HG03045 (cell line): ENCODE results near the gene TMCC3.
"Not testable (repeated sequence)": the region's sequence is repeated elsewhere in the genome, so short reads cannot be mapped to it uniquely, and the experiment has no call there.

Source experiments
- ATAC-seq: cut with Tn5 transposase; IDR thresholded peaks from one replicate; pipeline ENCODE4 v1.9.1; 2021; ENCODE audit warnings: mild to moderate bottlenecking, moderate library complexity; ENCODE audit not compliant: unreplicated experiment

TMCC3 gene

DNA sequence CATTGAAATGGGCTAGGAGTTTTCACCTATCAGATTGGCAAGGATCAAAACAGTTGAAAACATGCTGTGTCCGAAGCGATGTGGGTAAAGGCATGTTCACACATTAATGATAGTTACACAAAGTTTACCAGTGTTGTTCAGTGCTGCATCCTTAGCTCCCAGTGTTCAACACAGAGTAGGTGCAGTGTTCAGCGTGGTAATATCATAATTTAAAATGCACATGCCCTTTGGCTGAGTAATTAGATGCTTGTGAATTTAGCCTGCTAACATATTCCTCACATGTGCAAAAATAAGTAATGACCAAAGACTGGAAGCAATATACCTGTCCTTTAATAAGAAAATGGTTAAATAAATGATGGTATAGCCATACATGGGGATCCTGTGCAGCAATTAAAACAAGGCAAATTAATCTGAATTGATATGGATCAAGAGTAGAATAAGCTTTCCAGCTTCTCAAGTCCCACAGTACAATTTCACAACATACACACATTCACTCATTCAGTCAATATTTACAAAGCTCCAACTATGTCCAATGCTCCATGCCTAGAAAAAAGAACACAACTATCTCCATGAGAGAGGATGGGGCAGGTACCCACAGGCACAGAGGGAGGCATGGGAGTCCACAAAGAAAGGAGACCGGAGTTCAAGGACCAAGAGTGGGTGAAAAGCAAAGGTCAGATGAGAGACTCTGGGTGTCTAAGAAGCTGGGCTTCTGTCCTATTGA is 12.8 kb downstream of the TMCC3 start:
- ATAC-seq: no peak

DNA sequence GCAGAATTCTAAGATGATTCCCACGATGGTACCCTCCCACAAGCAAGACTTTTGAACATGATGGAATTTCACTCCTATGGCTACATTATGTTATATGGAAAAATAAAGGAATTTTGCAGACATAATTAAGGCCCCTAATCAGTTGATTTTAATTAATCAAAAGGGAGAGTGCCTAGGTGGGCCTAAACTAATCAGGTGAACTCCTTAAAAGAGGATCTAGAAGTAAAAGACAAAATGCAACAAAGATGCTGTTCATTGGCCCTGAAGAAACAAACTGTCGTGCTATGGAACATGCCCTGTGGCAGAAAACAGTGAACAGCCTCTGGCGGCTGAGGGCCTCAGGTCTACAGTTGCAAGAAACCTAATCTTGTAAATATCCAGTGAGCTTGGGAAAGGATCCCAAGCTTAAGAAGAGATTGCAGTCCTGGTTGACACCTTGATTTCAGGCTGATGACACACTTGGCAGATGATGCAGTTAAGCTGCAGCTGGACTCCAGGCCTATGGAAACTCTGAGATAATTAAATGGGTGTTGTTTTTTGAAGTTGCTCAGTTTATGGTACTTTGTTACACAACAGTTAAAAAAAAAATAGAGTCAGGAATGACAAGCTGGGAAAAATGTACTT is 13.8 kb downstream of the TMCC3 start:
- ATAC-seq: no peak

DNA sequence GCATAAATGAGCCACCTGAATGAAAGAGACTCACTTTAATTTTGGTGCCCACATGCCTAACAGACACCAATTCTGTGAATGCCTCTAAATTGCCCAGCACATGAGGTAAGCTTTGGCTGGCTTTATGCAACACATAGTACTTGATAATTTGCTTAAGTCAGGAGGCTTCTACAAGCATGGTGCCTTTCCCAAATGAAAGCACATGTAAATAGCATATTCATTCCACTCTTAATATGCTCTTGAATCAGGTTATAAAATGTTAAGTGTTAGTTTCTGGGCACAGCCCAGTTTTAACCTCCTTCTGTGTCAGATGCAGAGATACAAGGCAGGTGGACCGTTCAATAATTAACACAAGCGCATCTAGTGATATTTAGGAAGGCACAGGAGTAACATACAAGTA is 15.6 kb downstream of the TMCC3 start:
- ATAC-seq: no peak

DNA sequence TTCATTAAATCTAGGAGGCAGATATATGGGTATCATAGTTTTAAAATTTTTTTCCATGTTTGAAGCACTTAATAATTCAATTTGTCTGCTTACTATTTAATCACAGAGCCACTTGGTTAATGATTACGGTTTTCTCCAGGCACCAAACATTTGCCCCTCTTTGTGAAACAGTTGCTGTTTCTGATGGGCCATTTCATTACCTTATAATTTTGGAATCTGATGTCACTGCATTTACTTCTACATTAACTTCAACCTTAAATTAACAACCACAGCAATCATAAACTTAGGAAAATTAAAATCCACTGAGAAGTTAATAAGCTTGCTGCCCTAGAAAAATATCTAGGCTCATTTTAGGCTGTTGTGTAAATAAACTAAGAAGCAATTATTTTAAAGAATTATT is 17.0 kb downstream of the TMCC3 start:
- ATAC-seq: no peak

DNA sequence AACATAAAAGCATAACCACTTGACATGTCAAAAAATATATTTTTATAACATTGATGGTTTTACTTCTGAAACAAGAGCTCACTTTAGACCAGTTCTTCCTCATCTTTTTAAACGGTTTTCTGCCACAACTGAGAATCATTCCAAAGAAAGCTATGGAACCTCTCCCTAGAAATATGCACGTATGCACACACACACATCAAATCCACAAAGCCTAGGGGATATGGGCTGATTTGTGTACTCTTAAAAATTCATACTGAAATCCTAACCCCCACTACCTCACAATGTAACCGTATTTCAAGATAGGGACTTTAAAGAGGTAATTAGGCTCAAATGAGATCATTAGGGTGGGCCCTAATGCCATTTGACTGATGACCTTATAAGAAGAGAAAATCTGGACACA is 19.3 kb downstream of the TMCC3 start:
- ATAC-seq: no peak

DNA sequence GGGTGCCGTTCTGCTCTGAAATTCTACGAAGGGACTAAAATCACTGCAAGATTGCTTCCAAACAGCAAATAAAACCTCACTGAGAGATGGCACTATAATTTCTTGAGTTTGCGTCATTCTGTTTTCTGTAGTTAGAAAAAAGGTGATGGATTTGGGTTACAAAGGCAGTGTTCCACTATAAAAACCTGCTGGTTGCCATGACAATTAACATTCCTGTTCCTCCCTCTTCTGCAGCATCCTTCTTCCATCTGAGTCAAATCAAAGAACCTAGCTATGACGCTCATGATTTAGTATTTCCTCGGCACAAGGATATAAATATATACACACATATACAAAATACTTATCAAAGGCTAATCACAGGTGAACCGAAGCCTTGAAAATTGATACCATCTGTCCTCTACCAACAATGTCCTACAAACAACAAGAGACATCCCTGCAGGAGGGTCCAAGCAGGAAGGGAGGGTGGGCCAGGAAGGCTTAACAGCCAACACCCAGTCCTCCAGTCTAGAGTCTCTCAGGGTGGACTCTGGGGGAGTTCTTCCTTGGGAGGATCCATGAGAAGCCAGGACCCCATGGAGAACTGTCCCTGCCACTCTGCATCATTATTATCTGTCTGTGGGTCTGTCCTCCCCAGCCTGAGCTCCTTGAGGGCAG is 21.4 kb downstream of the TMCC3 start:
- ATAC-seq: no peak

DNA sequence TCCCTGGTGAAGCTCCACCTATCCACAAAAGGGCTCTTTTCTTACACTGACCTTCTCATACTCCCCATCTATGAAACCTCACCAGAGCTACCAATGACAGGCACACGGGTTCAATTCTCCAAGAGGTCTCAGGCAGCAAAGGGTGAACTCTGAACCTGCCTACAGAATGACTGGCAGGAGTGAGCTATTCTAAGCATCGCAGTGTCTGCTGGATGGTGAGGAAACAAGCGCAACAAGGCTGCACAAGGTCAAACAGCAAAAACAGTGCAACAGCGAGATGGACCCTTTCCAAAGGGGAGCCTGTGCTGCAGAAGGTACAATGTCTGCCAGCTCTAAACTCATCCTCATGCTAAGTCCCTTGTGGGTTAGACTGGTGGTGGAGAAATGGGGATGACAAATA is 22.0 kb downstream of the TMCC3 start:
- ATAC-seq: no peak

DNA sequence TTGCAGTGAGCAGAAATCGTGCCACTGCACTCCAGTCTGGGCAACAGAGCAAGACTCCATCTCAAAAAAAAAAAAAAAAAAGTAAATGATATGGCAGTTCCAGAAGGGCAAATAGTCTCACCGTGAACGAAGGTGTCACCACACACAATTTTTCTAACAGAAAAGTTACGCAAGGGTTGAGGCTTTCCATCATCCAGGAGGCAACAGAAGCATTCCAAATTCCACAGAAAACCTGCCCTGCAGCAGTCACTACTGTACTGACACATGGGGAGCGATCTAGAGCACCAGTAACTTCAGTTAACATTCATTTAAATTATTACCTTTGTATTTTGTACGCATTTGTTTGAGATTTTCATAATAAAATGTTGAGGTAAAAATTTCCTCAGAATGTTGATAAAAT is 24.8 kb downstream of the TMCC3 start:
- no peak for ATAC-seq

DNA sequence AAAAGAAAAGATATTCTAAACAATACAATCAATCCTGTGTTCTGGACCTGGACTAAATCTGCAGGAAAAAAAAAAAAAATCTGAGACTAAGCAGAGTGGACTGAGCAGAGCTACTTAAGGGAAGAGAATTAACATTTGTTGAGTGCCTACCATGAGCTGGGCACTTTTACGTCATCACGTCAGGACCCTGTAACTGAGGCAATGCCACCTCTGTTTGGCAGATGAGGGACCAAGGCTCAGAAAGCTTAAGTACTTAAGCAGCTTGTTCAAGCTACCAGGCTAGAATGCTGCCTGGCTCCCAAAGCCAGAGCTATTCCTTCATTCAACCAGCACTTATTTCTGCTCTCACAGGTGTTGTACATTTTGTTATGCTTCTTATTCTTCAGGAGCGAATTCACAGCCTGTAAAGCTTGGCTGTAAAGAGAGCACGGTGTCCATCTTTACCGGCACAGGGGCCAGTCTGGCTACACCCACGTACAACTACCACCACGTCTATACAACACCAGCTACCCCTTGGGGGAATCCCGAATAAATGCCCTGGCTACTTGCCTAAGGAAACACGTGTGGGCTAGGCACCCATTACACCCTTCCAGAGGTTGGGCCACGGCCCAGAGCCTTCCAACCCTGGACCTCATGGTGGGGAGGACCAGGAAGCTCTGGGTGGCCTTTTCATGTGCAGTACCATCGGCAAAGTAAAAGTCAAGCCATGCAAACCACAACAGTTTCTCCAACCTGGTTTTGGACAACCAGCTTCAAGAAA is 27.0 kb downstream of the TMCC3 start:
- no peak for ATAC-seq

DNA sequence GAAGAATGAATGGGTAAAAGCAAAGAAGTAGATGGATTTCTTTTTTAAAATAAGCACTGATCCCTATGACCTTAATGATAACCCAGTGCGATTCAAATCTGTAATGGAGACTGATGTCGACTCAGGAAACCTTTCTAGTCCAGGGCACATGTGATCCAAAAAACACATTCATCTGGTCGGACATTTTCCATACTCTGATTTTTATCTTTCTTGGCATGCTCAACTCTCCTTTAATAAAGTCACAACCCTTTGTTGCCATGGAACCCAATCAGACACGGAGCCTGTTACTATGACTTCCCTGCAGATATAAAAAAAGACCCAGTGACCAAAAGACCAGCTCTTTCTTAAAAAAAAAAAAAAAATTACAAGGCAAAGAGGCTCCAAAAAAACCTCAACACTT is 27.9 kb downstream of the TMCC3 start:
- ATAC-seq: no peak

DNA sequence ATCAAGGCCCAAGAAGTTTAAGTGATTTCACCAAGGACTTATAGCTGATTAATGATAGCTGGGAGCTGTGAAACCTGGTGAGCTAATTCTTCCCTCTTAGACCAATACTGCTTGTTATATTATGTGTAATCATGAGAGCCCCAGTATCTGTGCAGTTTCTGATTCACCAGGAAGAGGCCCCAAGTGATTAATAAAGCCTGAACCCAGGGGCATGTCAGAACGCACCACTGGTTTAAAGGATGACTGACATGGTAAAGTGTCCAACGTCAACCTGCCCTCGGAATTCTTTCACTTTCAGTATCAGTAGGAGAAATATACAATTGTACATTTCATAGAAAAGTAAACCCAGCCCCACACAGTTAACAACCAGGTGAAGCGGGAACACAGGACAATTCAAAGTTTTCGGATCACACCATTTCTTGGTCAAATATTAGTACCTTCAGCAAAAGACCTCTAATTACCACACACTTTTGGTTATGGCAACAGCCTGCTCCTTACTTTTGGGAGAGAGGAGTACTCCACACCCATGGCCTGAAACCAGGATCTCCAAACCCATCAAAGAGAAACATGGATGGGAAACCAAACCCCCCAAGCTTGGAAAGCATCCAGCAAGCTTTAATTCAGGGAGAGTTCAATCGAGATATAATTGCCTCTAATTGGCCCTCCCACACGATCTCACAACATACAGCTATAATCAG is 28.5 kb downstream of the TMCC3 start:
- peak; percentile 91 for ATAC-seq

DNA sequence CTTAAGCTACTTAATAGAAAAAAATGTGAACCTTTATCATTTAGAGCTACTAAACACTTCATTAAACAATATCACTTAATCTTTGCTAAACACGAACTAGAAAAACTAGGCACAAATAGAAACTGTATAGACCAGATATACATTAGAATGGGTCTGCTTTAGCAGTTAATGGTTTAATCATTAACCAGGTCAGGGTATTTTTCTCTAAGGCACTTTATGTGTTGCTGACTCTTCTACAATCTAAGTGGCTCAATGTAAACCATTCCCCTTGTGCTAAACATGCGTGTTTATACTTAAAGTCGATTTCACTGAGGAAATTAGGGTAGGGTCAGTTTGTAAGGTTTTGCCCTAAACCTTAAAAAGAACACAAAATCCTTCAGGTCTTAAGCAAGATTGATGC is 29.7 kb downstream of the TMCC3 start:
- ATAC-seq: no peak

DNA sequence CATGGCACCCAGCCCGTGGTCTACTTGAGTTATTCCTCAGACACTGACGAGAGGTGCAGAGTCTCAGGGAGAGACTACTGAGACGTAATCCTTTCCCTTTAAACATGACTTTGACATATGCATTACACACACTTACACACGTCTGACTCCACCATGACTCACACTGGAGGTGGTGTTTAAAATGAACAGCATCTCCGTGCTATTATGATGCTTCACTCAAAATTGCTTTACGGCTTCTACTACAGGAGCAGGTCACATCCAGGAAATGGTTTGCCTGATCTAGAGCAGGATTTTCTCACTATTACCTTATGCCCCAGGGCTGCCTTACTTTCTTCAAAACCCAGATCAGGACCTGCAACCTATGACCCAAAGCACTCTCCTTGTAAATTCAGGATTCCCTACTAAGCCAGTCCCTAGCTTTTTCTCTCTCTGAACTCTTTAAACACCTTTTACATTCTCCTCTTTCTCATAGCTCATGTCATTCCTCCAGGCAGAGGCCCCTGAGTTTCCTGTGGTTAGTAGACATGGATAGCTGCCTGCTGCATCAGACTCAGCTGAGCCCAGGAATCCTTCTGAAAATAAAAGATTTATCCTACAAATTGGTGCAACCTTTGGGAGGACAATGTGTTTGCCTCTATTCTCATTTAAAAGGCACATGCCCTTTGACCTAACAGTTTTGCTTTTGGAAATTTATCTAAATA is 31.2 kb downstream of the TMCC3 start:
- no peak for ATAC-seq

DNA sequence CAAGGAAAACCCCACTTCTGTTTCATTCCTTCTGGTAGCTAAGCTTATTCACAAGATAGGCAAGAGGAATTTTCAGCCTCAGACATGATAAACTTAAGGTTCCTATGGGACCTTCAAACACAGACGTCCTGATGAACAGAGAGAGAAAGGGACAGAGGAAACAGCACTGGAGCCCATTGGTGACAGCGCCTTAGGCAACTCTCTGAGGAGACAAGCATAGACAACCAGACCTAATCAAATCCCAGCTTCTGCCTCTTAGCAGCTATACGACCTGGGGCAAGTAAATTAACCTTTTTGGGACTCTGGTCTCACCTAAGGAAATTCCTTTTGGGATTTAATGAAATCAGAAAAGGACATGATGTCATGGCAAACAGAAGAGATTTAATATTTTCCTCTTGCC is 33.3 kb downstream of the TMCC3 start:
- ATAC-seq: no peak

DNA sequence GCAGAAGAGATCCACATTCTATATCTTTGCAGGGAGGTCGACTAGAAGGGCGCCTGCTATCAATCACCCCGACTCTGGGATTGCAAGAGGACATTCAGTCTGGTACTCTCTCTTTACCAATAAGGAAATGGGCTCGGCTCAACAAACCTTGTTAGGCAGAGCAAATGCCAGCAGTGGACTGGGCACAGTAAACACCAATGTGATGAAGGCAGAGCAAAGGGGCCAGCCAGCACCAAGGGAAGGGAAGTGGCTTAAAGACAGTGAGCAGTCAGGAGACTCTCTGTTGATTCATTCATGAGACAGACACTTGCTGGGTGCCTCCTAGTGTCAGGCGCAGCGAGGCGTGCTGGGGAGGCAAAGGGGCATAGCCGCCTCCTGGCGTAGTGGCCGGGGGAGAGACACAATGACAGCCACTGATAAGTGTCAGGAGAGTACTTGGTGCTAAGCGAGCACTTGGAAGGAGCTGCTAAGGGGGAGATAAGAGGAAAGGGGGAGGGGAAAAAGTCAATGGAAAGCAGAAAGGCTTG is 34.1 kb downstream of the TMCC3 start:
- no peak for ATAC-seq

DNA sequence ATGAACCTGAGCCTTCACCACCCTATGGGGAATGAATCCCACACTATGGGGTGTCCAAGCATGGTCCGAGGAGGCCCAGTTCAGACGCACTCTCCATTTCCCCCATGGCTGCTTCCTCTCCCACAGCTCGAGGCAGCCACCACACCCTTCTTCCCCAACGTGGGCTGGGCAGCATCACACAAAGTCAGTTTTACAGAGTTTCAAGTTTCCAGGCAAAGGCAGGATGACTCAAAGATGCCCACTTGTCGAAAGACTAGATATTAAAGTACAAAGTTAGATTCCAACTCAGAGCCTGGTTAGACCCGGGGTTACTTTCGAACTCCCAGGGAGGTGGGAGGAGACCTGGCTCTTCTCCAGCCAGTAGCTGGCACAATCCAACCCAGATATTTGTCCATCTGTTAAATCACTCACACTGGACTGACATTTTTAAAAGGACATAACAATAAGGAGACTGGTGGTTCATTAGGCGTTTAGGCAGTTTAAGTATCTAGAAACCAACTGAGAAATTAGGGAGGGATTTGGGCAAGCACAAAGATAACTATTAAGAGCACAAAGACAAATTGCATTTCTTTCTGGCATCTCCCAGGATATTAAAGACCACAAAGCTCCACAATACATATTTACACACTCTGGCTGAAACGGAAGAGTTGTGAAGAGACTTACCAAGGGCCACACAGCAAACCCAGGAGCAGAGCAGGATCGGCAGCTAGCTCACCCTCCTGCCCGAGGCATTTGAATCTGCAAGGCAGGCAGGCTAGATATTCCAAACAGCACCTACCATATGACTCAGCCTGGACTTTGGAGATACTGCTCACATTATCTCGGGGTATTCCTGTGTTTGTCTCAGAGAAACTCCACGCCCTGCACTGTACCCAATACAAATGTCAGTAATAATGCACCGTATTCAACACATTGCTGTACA is 34.8 kb downstream of the TMCC3 start:
- no peak for ATAC-seq

DNA sequence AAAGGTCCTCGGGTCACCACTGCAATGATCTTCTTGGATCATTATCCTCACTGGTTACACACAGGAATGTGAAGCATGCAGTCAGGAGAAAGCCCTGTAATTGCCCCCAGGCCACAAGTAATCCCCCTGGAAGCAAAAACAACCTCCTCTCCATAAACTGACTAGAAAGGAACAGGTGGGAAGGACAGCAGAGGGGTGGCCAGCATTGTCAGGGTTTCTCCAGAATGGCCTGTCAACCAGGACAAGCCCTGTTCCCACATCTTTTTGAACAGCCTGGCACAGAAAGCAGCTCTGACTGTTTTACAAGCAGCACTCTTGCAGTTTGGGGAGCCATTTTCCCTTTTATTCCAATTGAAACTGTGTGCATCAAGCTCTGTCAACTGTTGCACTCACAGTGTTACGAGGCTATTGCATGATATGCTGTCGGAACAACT is 36.1 kb downstream of the TMCC3 start:
- ATAC-seq: no peak

DNA sequence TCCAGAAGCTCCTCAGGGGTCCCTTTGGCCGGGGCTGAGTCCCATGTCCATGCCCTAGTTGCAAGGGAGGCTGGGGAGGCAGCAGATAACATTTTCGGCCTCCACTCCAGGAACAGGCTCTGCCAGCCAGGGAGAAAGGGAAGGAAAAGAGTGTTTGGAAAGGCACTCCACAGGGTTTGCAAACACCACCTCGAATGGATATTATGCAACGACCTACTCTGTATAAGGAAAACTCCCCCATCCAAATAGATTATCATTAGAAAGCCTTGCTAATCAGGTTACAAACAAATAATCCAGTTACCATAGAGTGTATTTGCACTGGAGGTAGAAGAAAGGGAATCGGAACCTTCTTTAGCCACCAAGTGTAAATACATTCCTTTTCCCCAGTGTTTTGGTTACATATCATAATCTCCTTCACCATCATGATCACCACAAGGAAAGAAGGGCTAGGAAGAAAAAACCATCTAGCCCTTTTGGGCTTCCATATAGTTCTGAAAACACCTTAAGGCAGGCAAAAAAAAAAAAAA is 40.4 kb downstream of the TMCC3 start:
- no peak for ATAC-seq

DNA sequence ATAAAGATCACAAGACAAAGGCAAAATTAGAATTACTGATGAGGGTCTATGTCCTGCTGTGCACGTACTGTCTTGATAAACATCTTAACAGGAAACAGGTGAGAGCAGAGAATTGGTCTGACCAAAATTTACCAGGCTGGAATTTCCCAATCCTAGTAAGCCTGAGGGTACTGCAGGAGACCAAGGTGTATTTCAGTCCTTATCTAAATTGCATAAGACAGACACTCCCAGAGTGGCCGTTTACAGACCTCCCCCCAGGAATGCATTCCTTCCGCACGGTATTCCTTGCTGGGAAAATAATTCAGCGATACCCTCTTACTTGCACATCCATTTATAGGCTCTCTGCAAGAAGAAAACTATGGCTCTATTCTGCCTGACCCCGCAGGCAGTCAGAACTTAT is 43.5 kb downstream of the TMCC3 start:
- not testable (repeated sequence) for ATAC-seq
